ENCODE data around the gene EFCC1. TPM values are rescaled to one million over a fixed set of nuclear protein-coding genes. Genes with fewer than 3 reads are reported as not detected.

The EFCC1 gene
- total and polyA plus RNA-seq, 3 experiments from 2014 or later, result 0.11 to 0.22 TPM; not detected in 1

GRCh38 chr3:128991355-128991895 is 9.7 kb upstream of the EFCC1 start:
- Histone ChIP-seq H3K9me3 (ENCODE audit: low read length) (no peaks in the 10 kb centered on the region), H3K27ac (ENCODE audit: low read depth, low read length) (no peak overlapping the region), H3K4me1 (ENCODE audit: insufficient read depth, low read length) (peaks cover 23% of the 10 kb centered on the region), H3K27me3 (ENCODE audit: insufficient read depth, low read length, poor library complexity, severe bottlenecking) (no peaks in the 10 kb centered on the region), H3K36me3 (ENCODE audit: insufficient read depth, low read length) (no peaks in the 10 kb centered on the region), H3K4me3 (ENCODE audit: low read length) (no peak overlapping the region)
- Mint-ChIP-seq H3K4me3 (peak overlapping the region in 1 of 7 donors; percentile 77), H3K36me3 (no peaks in the 10 kb centered on the region), H3K27ac (peak overlapping the region in 4 of 8 donors; percentile 13 to 82 (median 64)), H3K4me1 (peaks cover 8 to 16% (median 9%) of the 10 kb centered on the region in 3 donors), H3K27me3 (peaks cover 0 to 2% of the 10 kb centered on the region in 2 donors), H3K9me3 (no peaks in the 10 kb centered on the region)
- no peak for DNase-seq
- POLR2A ChIA-PET, result no interaction called here
- CTCF ChIA-PET, result interaction anchor here (0.9 to 1.5 kb wide), 3 partner anchors 21 to 247 kb away, joined by 3 to 4 read pairs (median 3); no protein-coding TSS in a partner anchor

DNA sequence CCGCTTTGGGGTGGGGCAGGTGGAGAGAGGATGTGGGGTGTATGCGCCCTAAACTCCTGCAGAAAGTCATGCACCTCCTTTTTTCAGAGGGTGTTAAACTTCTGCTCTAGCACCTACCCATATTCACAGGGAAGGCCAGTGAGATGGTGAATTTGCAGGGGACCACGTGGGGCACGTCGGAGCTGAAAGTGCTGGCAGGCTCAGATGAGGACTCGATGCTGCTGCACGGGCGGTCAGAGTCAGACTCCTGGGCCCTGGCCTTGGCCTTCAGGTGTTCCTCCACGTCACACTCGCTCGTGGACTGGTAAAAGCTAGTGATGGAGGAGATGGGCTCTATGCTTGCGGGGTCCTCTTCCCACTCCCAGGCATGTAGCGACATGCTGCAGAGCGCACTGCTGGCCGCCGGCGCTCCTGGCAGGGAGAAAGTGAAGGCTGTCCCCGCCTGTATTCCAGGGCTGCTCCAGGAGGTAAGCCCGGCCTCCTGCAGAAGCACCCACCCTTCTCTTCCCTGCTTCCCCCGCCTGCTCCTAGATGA is 8.1 kb upstream of the EFCC1 start:
- Histone ChIP-seq H3K9me3 (ENCODE audit: low read length) (no peaks in the 10 kb centered on the region), H3K4me3 (ENCODE audit: low read length) (no peak overlapping the region), H3K36me3 (ENCODE audit: insufficient read depth, low read length) (no peaks in the 10 kb centered on the region), H3K27me3 (ENCODE audit: insufficient read depth, low read length, poor library complexity, severe bottlenecking) (no peaks in the 10 kb centered on the region), H3K27ac (ENCODE audit: low read depth, low read length) (no peak overlapping the region), H3K4me1 (ENCODE audit: insufficient read depth, low read length) (peaks cover 23% of the 10 kb centered on the region)
- no peak for DNase-seq
- Mint-ChIP-seq H3K27ac (peak overlapping the region in 7 of 8 donors; percentile 48 to 78 (median 65)), H3K4me3 (peak overlapping the region in 5 of 7 donors; percentile 30 to 76 (median 63)), H3K36me3 (peaks cover 0 to 4% (median 0%) of the 10 kb centered on the region in 3 donors), H3K9me3 (no peaks in the 10 kb centered on the region), H3K27me3 (peaks cover 2 to 5% of the 10 kb centered on the region in 2 donors), H3K4me1 (peaks cover 8 to 16% (median 9%) of the 10 kb centered on the region in 3 donors)
- CTCF ChIA-PET, result interaction anchor here (1.4 to 5.3 kb wide), 3 partner anchors 11 to 23 kb away, joined by 3 to 35 read pairs (median 11); no protein-coding TSS in a partner anchor
- POLR2A ChIA-PET, result interaction anchor here (2.2 kb wide), 1 partner anchor 23 kb away, joined by 10 read pairs; no protein-coding TSS in a partner anchor

DNA sequence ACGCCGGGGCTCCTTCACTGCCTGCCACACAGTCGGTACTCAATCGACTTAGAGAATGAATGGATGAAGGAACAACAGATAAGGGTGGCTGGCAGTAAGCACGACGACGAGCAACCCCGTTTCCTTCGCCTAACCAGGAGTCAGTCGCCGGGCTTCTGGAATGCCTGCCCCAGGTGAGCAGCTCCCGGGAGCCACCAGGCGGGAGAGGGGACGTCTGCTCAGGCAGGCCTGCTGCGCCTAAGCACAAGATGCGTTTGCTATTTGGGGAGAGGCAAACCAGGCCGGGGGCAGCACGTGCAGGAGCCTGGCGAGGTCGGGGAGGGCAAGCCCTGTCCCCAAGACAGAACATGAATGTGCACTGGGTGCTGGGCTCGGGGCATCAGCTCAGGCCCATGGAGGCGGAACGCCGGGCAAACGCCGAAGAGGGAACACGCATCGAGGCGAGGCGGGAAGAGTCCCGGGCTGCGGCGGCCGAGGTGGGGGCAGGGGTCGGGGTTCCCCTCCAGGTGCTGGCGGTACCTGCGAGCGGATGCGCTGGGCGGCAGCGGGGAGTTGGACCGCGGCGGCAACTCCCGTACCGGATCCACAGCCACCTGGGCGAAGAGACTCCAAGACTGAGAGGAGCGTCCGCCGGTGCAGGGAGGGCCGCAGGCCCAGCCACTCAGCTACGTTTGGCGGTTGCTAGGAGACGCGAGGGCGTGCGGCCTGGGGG is 7.5 kb upstream of the EFCC1 start, which contains the start of gene CFAP92:
CFAP92 (minus strand) TSS at position 616 of the 712 bp plus-strand sequence. CDS start 772 bp downstream, outside the sequence.
- H3K4me1 ChIP-seq (ENCODE audit: insufficient read depth, low read length), result peaks cover 23% of the 10 kb centered on the region
- H3K27ac ChIP-seq (ENCODE audit: low read depth, low read length), result no peak within 1 kb of the TSS
- ChIA-PET CTCF (interaction anchor here (0.7 to 5.3 kb wide), 9 partner anchors 10 to 252 kb away, joined by 3 to 35 read pairs (median 9); no protein-coding TSS in a partner anchor), POLR2A (interaction anchor here (1.0 to 2.2 kb wide), 5 partner anchors 10 to 256 kb away, joined by 3 to 10 read pairs (median 8); partner anchors contain the start of genes COPG1 and RAB43)
- DNase-seq, result peak; percentile 83 to 94 (median 89)
- Mint-ChIP-seq H3K4me1 (peaks cover 8 to 16% (median 9%) of the 10 kb centered on the region in 3 donors), H3K36me3 (peaks cover 0 to 4% (median 0%) of the 10 kb centered on the region in 3 donors), H3K9me3 (no peaks in the 10 kb centered on the region), H3K27me3 (peaks cover 2 to 5% of the 10 kb centered on the region in 2 donors), H3K27ac (peak within 1 kb of the TSS; percentile 50 to 96 (median 78)), H3K4me3 (peak within 1 kb of the TSS; percentile 66 to 83 (median 77))
- no peaks in the 10 kb centered on the region for H3K27me3 ChIP-seq (ENCODE audit: insufficient read depth, low read length, poor library complexity, severe bottlenecking)
- no peaks in the 10 kb centered on the region for H3K36me3 ChIP-seq (ENCODE audit: insufficient read depth, low read length)
- H3K4me3 ChIP-seq (ENCODE audit: low read length), result peak within 1 kb of the TSS; percentile 53
- no peaks in the 10 kb centered on the region for H3K9me3 ChIP-seq (ENCODE audit: low read length)

DNA sequence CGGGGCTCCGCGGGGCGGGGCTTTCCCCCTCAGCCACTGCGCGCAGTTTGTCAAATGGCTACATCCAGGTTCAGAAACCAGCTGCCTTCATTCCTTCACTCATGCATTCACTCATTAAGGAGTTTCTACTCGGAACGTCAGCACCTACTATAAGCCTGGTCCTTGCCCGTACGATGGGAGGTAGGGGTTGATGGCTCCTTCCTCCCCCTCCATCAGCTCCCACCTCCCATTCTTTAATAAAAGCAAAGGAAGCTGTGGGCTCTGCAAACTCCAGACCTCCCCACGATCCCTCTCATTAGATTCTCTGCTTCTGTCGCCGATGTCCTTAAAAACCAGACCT is 7.0 kb upstream of the EFCC1 start:
- Histone ChIP-seq H3K4me1 (ENCODE audit: insufficient read depth, low read length) (peaks cover 23% of the 10 kb centered on the region), H3K27ac (ENCODE audit: low read depth, low read length) (no peak overlapping the region), H3K9me3 (ENCODE audit: low read length) (no peaks in the 10 kb centered on the region), H3K36me3 (ENCODE audit: insufficient read depth, low read length) (no peaks in the 10 kb centered on the region), H3K4me3 (ENCODE audit: low read length) (peak overlapping the region; percentile 53), H3K27me3 (ENCODE audit: insufficient read depth, low read length, poor library complexity, severe bottlenecking) (no peaks in the 10 kb centered on the region)
- Mint-ChIP-seq H3K9me3 (no peaks in the 10 kb centered on the region), H3K36me3 (peaks cover 0 to 4% (median 0%) of the 10 kb centered on the region in 3 donors), H3K4me3 (peak overlapping the region; percentile 66 to 83 (median 77)), H3K27me3 (peaks cover 4 to 10% of the 10 kb centered on the region in 2 donors), H3K27ac (peak overlapping the region in 7 of 8 donors; percentile 47 to 96 (median 82)), H3K4me1 (peaks cover 8 to 21% (median 9%) of the 10 kb centered on the region in 3 donors)
- ChIA-PET CTCF (interaction anchor here (0.7 to 5.3 kb wide), 8 partner anchors 9 to 251 kb away, joined by 3 to 35 read pairs (median 10); no protein-coding TSS in a partner anchor), POLR2A (interaction anchor here (0.9 to 2.2 kb wide), 6 partner anchors 9 to 255 kb away, joined by 3 to 10 read pairs (median 7); partner anchors contain the start of genes ACAD9, COPG1 and RAB43)
- no peak for DNase-seq

DNA sequence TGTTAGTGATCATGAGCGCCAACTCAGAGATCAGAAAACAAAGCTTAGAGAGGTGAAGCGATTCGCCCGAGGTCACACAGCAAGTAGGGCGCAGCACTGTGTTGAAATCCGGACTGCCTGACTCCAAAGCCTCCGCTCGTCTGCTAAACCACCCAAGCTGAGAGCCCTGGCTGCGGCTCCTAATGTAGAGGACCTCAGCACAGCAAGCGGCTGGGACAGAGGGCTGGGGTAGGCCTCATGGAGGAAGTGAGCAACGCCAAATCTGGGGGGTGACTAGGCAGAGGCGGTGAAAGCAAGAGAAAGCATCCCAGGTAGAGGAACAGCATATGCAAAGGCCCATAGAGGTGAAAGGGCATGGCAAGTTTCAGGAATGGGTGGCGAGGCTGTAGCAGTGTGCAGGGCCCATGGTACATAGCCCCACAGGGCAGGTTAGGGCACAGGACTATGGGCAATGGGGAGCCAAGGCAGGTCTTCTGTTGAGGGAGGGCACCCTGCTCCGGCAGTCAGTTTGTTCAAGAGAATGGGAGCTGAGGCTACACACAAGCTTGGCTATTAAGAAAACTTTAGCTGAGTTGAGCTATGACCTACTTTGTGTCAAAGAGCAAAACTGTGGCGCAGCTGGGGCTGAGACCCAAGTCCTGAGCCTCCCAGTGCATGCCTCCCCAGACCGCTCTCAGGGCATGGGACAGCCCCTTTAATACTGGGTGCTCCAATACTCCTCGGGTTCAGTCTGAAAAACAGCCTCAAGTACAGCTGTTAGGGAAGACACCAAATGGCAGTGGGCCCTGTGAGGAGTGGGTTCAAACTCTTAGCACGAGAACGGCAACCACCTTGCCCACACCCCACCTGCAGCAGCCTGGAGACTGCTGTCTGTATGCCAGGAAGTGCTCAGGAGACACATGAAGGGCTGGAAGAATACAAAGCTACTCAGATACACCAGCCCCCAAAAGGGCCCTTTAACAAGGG is 6.2 kb upstream of the EFCC1 start:
- no peaks in the 10 kb centered on the region for H3K9me3 Mint-ChIP-seq
- Histone ChIP-seq H3K36me3 (ENCODE audit: insufficient read depth, low read length) (no peaks in the 10 kb centered on the region), H3K27ac (ENCODE audit: low read depth, low read length) (no peak overlapping the region), H3K9me3 (ENCODE audit: low read length) (no peaks in the 10 kb centered on the region), H3K4me1 (ENCODE audit: insufficient read depth, low read length) (peaks cover 23% of the 10 kb centered on the region), H3K4me3 (ENCODE audit: low read length) (peak overlapping the region; percentile 53), H3K27me3 (ENCODE audit: insufficient read depth, low read length, poor library complexity, severe bottlenecking) (no peaks in the 10 kb centered on the region)
- no peak for DNase-seq
- H3K36me3 Mint-ChIP-seq, result peaks cover 0 to 4% (median 0%) of the 10 kb centered on the region in 3 donors
- peaks cover 9 to 12% of the 10 kb centered on the region in 2 donors for H3K27me3 Mint-ChIP-seq
- H3K4me1 Mint-ChIP-seq, result peaks cover 8 to 21% (median 9%) of the 10 kb centered on the region in 3 donors
- ChIA-PET CTCF (interaction anchor here (0.7 to 5.3 kb wide), 8 partner anchors 9 to 250 kb away, joined by 3 to 35 read pairs (median 10); no protein-coding TSS in a partner anchor), POLR2A (interaction anchor here (0.9 to 2.2 kb wide), 5 partner anchors 9 to 126 kb away, joined by 3 to 10 read pairs (median 8); partner anchors contain the start of genes ACAD9 and RAB43)
- H3K27ac Mint-ChIP-seq, result peak overlapping the region in 7 of 8 donors; percentile 24 to 87 (median 73)
- peak overlapping the region; percentile 66 to 83 (median 77) for H3K4me3 Mint-ChIP-seq

GRCh38 chr3:128995737-128996136 is 5.4 kb upstream of the EFCC1 start:
- POLR2A ChIA-PET, result no interaction called here
- no peak for DNase-seq

More at GRCh38 chr3:128995737-128996136, 5.4 kb upstream of the EFCC1 start:
- no peaks in the 10 kb centered on the region for H3K9me3 ChIP-seq (ENCODE audit: low read length)
- H3K36me3 ChIP-seq (ENCODE audit: insufficient read depth, low read length), result no peaks in the 10 kb centered on the region
- H3K4me1 Mint-ChIP-seq, result peaks cover 8 to 21% (median 15%) of the 10 kb centered on the region in 3 donors
- H3K27ac Mint-ChIP-seq, result peak overlapping the region in 1 of 8 donors; percentile 42
- H3K9me3 Mint-ChIP-seq, result no peaks in the 10 kb centered on the region
- no peak overlapping the region for H3K4me3 ChIP-seq (ENCODE audit: low read length)
- peaks cover 0 to 4% (median 0%) of the 10 kb centered on the region in 3 donors for H3K36me3 Mint-ChIP-seq
- H3K4me3 Mint-ChIP-seq, result peak overlapping the region in 1 of 7 donors; percentile 42
- CTCF ChIA-PET, result interaction anchor here (0.7 to 5.3 kb wide), 5 partner anchors 8 to 58 kb away, joined by 3 to 35 read pairs (median 12); no protein-coding TSS in a partner anchor
- H3K27me3 ChIP-seq (ENCODE audit: insufficient read depth, low read length, poor library complexity, severe bottlenecking), result no peaks in the 10 kb centered on the region
- H3K27me3 Mint-ChIP-seq, result peaks cover 18 to 20% of the 10 kb centered on the region in 2 donors
- no peak overlapping the region for H3K27ac ChIP-seq (ENCODE audit: low read depth, low read length)
- H3K4me1 ChIP-seq (ENCODE audit: insufficient read depth, low read length), result peaks cover 23% of the 10 kb centered on the region
